D721Med (cell line): ENCODE data around the gene MAP4K5.
"Not testable (repeated sequence)": the region's sequence is repeated elsewhere in the genome, so short reads cannot be mapped to it uniquely, and the experiment has no call there.

ENCODE experiments used
- DNase-seq: peaks from one replicate; pipeline ENCODE4 v3.0.0; 2011; ENCODE audit warnings: low spot score; ENCODE audit not compliant: insufficient read length
- FAIRE-seq: peaks from 2 replicates; lab custom pipeline; 2011; peaks lifted over from hg19 to GRCh38; lab: Jason Lieb, UNC
- TF ChIP-seq, protein P1 (sequence below): IDR thresholded peaks from 2 replicates; pipeline ENCODE4 v1.5.1; 2012; ENCODE audit warnings: mild to moderate bottlenecking, control low read depth; ENCODE audit not compliant: insufficient read depth; ENCODE audit errors: missing control alignments

The MAP4K5 gene

DNA sequence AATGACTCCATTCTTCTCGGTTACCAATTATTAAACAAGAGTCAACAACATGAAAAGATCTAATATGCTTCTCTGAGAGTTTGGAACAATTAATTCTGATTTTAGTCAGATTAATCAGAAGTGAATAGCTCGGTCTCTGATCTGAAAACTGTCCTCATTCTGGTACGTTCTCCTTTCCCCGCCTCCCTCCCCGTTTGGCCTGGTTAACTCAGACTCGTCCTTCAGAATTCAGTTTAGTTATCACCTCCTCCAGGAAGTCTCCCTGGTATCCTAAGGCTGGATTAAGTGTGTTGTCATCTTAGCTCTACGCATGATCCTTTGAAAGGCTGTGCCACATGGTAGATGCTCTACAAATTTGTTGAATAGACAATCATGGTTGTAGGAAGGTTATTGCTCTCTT is 22.2 kb downstream of the MAP4K5 start:
- DNase-seq (no peak), FAIRE-seq (no peak)
- TF ChIP-seq, protein P1, sequence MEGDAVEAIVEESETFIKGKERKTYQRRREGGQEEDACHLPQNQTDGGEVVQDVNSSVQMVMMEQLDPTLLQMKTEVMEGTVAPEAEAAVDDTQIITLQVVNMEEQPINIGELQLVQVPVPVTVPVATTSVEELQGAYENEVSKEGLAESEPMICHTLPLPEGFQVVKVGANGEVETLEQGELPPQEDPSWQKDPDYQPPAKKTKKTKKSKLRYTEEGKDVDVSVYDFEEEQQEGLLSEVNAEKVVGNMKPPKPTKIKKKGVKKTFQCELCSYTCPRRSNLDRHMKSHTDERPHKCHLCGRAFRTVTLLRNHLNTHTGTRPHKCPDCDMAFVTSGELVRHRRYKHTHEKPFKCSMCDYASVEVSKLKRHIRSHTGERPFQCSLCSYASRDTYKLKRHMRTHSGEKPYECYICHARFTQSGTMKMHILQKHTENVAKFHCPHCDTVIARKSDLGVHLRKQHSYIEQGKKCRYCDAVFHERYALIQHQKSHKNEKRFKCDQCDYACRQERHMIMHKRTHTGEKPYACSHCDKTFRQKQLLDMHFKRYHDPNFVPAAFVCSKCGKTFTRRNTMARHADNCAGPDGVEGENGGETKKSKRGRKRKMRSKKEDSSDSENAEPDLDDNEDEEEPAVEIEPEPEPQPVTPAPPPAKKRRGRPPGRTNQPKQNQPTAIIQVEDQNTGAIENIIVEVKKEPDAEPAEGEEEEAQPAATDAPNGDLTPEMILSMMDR = no peak

DNA sequence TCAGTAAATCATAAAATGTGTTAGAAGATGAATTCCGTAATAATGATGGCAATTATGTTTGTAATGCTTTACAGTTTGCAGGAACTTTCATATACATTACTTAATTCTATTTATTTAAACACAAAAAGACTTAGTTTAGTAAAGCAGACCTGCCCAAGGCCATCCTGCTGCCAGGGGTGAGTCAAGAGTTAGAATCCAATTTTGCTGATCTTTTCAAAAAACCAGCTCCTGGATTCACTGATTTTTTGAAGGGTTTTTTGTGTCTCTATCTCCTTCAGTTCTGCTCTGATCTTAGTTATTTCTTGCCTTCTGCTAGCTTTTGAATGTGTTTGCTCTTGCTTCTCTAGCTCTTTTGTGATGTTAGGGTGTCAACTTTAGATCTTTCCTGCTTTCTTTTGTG is 25.3 kb downstream of the MAP4K5 start:
- not testable (repeated sequence) for DNase-seq, FAIRE-seq

DNA sequence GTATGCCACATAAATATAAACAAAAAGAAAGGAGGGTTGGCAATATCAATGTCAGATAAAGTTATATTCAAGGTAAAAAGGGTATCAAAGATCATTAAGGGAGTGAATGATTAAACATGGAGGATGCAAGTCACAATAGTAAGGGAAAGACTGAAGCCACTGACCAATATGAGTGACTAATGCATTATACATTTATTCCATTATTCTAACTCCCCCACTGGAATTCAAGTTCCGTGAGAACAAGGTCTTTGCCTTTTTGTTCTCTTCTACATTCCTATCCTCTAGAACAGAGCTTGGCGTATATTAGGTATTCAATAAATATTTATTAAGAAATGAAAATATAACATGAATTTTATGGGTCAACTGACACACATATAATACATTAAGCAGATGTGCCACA is 30.7 kb downstream of the MAP4K5 start:
- TF ChIP-seq, protein P1 = no peak
- DNase-seq = no peak
- FAIRE-seq = no peak

DNA sequence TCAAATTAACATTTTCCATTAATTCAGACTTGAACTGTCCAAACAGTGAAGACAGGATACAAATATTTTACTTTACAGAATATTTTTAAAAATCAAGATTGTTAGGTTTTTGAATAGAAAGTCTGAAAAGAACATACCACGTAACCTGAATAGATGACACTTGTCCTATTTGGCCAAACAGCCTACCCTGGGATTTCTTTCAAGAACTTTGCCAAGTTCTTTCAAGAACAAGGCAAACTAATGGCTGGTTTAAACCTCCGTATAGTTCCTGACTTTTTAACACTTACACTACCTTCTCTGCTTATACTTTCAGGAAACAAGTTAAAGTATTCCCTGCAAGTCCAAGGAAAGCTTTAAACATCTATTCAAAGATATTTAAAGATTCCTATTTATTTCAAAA is 35.0 kb downstream of the MAP4K5 start:
- FAIRE-seq (no peak), DNase-seq (no peak)
- TF ChIP-seq, protein P1 = no peak

DNA sequence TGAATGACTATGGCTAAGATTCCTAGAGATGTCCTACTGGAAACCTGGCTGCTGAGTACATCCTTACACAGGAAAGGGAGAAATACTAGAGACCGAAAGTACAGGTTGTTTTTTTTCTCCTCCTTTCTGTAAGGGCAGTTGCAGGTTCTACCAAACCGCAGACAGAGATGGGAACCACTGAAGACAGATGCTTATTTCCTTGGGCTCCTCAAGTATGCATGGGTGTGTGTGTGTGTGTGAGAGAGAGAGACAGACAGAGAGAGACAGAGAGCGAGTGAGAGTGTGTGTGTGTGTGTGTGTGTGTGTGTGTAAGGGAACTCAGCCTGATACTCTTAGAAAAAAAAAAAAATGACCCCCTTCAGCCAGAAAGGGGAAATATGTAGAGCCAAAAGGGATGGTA is 42.5 kb downstream of the MAP4K5 start:
- FAIRE-seq = no peak
- DNase-seq = no peak
- TF ChIP-seq, protein P1 = no peak

- TF ChIP-seq, protein P1 = no peak
- no peak for FAIRE-seq
Observed at GRCh38 chr14:50488521-50488920, 43.8 kb downstream of the MAP4K5 start.

GRCh38 chr14:50479041-50479440 is 53.3 kb downstream of the MAP4K5 start:
- DNase-seq (no peak), FAIRE-seq (peak; percentile 88)
- TF ChIP-seq, protein P1 = no peak

More at GRCh38 chr14:50488521-50488920, 43.8 kb downstream of the MAP4K5 start:
- no peak for DNase-seq

GRCh38 chr14:50477760-50478159 is 54.6 kb downstream of the MAP4K5 start:
- TF ChIP-seq, protein P1 = no peak
- DNase-seq (no peak), FAIRE-seq (no peak)
